Measurements from ENCODE around the gene SLC35F5.
"Not testable (repeated sequence)": the region's sequence is repeated elsewhere in the genome, so short reads cannot be mapped to it uniquely, and the experiment has no call there.

SLC35F5 gene

DNA sequence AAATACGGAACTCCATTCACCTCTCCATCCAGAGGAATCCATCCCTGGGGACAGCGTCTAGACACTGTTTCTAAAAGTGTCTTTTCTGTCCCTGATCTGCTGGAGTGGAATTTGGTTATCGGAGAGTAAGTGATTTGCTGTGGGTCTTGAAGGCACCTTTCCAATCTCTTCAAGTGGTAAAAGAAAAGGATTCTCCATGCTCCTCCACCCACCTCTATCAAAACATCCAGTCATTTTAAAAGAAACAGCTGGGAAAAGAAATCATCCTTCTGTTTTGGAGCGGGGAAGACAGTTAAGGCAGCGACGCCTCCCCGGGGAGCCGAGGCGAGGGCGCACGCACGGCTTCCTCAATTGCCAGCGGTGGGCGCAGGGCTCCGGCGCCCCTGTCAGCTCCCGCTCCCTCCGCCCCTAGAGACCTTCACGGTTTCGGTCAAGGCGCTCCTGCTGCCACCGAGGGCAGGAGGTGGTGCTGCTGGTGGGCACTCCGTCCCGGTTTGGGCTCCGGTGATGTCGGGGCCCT lies 547 bp downstream of the SLC35F5 start:
- DNase-seq (ENCODE audit: extremely low read depth in 1 of 2, low read depth in 1 of 2), result peak; percentile 18 to 20

DNA sequence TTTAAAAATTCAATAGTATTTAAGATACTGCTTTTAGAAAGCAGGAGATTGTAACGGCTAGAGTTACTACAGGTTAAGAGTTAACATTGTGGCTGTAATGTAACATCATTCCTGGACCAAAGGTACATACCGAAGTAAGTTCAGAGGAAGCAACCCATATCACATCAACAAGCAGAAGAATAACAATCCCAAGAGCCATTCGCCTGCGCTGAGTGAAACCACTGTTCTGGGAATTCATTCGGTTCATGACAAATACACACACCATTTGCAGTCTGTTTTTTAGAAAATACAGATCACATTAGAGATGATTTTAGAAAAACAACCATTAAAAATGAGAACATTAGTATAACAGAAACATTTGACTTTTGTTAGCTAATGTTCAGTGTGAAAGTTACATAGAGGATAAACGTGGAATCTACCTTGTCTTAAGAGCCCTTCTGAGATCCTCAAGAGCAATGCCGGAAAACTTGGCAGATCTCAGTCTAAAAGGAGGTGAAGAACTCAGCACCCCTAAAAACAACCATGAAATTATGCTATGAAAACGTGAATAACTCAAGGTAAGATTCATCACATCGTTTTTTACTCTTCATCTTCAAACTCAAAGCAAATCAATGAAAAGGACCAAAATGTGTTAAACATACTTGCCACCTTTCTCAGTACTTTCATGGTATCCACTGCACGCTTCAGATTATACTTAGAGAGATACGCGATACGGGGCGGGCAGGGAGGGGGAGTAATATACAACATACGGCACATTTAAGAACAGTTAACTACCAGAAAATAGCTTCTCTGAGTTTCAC lies 1.2 kb downstream of the SLC35F5 start:
- no peak for DNase-seq (ENCODE audit: extremely low read depth in 1 of 2, low read depth in 1 of 2)

DNA sequence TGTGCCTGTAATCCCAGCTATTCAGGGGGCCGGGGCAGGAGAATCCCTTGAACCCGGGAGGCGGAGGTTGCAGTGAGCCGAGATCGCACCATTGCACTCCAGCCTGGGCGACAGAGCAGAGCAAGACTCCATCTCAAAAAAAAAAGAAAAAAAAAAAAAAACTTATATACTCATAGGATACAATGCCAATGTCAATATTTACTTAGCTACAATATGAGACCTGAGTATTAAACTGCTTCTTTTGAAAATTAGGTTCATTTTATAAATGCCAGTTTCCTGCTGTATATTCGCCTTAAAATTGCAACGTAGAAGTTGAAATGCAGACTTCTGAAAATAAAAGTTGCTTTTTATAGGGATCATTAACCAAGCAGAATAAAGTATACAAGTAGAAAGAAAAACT lies 2.3 kb downstream of the SLC35F5 start:
- DNase-seq (ENCODE audit: extremely low read depth in 1 of 2, low read depth in 1 of 2), result no peak

DNA sequence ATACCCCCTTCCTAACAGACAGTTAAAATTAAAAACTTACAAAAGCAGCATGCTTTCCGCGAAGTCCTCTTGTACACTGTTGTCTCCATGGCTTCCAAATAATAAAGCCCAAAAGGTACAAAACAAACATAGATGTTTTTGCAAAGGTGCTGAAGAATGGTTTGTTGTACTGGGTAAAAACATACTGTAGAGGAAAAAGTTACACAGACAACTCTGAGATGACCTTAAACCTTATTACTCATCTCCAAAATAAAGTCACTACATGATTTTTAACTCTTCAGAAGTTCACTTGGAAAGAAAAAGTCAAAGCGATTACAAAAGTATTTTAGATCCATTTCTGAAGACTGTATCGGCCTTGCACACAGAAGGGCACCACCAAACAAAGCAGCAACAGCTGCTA lies 6.1 kb downstream of the SLC35F5 start:
- DNase-seq (ENCODE audit: extremely low read depth in 1 of 2, low read depth in 1 of 2), result no peak

DNA sequence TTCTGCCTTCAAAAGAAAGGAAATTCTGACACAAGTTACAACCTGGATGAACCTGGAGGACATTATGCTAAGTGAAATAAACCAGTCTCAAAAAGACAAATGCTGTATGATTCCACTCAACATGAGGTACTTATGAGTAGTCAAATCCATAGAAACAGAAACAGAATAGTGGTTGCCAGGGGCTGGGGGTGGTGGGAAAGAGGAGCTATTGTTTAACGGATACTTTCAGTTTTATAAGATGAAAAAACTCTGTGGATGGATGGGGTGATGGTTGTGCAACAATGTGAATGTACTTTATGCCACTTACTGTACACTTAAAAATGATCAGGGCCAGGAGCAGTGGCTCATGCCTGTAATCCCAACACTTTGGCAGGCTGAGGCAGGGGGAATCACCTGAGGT lies 15.4 kb downstream of the SLC35F5 start:
- no peak for DNase-seq (ENCODE audit: extremely low read depth in 1 of 2, low read depth in 1 of 2)

DNA sequence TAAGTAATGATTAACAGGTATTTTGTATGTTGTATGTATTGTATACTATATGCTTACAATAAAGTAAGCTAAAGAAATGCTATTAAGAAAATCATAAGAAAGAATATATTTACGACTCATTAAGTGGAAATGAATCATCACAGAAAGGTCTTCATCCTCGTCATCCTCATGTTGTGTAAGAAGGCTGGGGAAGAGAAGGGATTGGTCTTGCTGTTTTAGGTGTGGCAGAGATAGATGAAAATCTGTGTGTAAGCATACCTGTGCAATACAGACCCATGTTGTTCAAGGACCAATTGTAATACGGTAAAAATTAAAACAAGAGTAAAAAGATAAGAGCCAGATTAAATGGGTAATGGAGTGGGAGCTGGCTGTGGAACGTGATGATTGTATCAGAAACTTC lies 16.6 kb downstream of the SLC35F5 start:
- no peak for DNase-seq (ENCODE audit: extremely low read depth in 1 of 2, low read depth in 1 of 2)

DNA sequence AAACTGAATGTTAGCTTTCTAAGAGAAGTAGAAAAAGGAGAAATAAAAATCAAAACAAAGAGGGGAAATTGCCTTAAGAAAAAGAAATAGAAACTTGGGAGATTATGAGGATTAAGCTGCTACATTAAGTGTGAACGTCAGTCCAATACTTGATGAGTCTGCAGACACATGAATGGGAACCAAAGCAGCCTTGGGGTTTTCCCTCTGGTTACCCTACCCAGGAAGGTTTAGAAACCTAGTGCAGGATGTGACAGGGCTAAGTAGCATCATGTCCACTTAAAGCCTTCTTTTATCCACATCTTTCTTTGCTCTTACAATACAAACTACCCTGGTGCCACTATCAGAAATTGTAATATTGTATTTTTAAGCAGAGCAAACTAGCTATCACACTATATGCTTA lies 22.3 kb downstream of the SLC35F5 start:
- no peak for DNase-seq (ENCODE audit: extremely low read depth in 1 of 2, low read depth in 1 of 2)

DNA sequence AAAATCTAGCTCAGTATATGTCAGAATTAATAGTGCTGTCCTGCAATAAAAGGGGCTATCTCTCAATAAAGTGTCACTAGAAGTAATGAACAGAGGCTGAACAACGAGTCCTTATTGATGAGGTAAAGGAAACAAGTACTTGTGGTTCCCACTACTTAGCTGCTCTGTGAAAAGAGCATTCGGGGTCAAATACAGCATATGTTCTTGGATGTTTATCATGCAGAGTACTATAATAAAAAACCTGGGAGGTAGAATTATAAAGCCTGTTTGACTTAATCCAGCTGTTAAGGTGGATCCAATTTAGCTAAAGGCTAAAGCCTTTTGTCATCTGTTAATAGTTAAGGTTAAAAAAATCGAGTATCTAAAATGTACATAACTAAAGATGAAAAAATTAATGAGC lies 32.4 kb downstream of the SLC35F5 start:
- no peak for DNase-seq (ENCODE audit: extremely low read depth in 1 of 2, low read depth in 1 of 2)

DNA sequence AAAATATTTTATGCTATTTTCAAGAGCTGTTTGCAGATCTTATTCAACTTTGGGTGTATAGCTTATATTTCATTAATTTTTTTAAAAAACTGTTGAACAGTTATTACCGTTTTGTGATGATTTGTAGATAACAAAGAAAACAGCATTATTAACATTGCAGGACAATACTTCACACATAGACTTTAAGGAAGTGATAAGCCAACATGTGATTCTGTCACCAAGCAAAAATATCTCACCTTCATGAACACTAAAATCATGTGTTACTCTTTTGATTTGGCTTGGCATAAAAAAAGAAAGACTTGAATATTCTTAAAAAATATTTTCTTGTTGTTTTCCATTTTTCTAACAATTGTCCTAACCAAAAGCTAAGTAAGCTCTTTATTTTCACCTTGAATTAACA lies 33.0 kb downstream of the SLC35F5 start:
- DNase-seq (ENCODE audit: extremely low read depth in 1 of 2, low read depth in 1 of 2), result no peak

DNA sequence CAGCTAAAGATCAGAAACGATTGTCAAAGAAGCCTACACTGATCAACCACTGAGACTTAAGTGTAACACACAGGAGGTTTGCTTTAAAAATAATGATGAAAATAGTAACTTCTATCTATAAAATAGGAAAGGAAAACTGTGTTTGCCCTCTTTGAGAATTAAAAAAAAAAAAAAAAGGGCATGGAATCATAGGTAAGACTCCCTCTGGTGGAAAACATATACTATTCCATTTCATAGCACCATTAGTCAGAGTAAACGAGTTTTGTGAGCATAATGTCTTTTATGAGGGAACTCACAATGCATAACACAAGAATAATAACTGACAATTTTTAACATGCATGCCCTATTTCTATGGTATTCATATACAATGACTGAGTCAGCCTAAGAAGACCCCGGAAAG lies 36.3 kb downstream of the SLC35F5 start:
- DNase-seq (ENCODE audit: extremely low read depth in 1 of 2, low read depth in 1 of 2), result no peak

DNA sequence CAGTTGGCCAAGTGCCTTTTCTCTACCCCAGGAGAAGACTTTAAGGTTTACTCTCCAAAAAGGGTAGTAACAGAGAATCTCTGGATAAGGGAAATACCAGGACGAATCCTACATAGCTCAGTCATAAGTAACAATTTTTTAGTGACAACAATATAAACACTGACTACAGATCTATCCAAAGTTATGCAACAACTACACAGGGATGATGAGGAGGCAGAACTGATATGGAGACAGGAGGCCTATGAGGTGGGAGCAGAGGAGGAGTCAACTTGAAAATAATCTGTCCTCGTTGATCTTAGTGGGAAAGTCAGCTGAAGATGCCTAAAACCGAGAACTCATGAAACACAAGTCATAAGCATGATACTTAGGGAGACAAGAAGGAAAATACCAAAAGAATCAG lies 40.2 kb downstream of the SLC35F5 start:
- no peak for DNase-seq (ENCODE audit: extremely low read depth in 1 of 2, low read depth in 1 of 2)

DNA sequence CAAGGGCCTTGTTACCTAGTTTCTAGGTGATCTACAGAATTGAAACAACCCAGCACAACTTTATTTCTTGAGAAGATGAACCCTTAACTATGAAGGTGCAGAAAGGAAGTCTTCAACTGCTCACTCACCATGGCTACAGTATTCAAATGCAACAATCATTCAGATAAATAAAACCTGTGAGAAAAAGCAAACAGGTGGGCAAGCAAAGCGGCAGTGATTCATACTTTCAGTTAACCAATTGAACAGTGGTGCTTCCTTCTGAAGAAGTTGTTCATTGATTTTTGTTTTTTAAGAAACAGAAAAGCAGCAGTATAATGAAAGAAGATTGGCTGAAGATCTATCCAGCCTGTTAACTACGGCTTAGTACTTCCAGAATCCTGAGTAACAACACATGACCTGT lies 43.5 kb downstream of the SLC35F5 start:
- DNase-seq (ENCODE audit: extremely low read depth in 1 of 2, low read depth in 1 of 2), result no peak

DNA sequence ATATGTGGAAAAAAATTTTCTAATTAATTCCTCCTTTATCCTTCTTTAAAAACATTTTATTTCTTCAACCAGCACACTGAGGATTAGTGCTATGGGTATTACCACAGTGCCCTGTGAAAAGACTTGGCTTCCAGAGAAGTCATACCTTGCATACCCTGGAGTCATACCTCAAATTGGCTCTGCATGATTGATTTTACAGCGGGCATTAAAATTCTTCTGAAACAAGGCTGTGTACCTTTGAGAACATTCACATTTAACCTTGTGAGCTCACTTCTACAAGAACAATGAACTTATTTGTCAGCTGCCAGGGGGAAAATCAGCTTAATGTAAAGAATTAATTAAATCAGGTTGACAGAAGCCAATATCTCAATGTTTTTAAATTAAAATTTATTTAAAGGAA lies 44.6 kb downstream of the SLC35F5 start:
- DNase-seq (ENCODE audit: extremely low read depth in 1 of 2, low read depth in 1 of 2), result no peak

DNA sequence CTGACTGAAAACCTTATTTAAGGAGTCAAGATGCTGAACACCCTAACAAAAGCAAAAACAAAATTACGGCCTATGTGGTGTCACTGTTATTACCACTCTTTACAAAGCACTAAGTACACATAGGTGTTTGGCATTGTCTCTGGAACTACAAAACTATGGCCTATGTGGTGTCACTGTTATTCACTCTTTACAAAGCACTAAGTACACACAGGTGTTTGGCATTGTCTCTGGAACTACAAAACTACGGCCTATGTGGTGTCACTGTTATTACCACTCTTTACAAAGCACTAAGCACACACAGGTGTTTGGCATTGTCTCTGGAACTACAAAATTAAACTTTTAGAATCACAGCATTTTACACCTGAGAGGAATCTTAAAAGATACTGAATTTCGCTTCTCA lies 47.4 kb downstream of the SLC35F5 start:
- DNase-seq (ENCODE audit: extremely low read depth in 1 of 2, low read depth in 1 of 2), result no peak

DNA sequence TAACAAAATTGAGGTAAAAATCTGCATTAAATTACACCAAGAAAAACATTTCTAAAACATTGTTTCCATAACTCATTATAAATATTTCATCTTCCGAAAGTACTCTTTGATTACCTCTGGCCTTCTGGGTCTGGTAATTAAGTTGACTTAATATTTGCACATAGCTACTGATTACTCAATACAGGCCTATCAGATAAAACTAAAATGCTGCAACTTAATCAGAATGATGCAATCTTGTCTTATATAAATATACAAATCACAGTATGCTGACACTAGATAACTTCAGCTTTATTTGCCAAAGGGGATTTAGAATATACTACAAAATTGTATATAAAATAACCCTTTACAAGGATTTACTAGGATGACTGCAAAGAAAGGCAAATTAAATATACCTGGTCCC lies 49.3 kb downstream of the SLC35F5 start:
- DNase-seq (ENCODE audit: extremely low read depth in 1 of 2, low read depth in 1 of 2), result no peak

DNA sequence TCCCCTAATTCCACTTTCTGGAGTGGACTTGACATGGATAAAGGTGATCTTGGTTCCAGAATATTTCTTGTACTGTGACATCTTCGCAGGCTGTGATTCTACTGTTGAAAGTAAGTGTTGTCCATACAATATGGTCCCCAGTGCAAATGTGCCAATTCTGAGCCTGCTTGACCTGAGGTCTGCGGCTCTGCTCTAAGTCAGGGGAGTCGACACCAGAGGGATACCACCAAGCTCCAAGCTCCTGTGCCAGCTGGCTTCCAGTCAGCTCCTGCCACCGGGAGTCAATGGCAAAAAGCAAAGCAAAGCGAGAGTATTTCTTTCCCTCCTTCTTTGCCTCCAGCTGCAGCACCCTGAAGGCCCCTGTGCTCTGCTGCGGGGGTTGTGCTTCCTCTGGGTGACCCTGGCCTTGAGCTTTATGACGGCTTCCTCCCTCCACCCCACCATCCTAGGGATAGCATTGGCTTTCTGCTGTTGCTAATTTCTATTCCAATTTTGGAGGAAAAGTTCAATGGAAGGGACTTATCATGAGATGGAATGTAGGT lies 50.4 kb downstream of the SLC35F5 start:
- no peak for DNase-seq (ENCODE audit: extremely low read depth in 1 of 2, low read depth in 1 of 2)

DNA sequence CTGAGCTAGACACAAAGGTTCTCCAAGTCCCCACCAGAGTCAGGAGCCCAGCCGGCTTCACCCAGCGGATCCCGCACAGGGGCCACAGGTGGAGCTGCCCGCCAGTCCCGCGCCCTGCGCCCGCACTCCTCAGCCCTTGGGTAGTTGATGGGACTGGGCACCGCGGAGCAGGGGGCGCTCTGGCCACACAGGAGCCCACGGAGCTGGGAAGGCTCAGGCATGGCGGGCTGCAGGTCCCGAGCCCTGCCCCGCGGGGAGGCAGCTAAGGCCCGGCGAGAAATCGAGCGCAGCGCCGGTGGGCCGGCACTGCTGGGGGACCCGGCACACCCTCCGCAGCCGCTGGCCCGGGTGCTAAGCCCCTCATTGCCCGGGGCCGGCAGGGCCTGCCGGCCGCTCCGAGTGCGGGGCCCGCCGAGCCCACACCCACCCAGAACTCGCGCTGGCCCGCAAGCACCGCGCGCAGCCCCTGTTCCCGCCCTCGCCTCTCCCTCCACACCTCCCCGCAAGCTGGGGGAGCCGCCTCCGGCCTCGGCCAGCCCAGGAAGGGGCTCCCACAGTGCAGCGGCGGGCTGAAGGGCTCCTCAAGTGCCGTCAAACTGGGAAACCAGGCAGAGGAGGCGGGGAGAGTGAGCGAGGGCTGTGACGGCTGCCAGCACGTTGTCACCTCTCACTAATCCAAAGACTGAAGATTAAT lies 52.0 kb downstream of the SLC35F5 start:
- not testable (repeated sequence) for DNase-seq (ENCODE audit: extremely low read depth in 1 of 2, low read depth in 1 of 2)

DNA sequence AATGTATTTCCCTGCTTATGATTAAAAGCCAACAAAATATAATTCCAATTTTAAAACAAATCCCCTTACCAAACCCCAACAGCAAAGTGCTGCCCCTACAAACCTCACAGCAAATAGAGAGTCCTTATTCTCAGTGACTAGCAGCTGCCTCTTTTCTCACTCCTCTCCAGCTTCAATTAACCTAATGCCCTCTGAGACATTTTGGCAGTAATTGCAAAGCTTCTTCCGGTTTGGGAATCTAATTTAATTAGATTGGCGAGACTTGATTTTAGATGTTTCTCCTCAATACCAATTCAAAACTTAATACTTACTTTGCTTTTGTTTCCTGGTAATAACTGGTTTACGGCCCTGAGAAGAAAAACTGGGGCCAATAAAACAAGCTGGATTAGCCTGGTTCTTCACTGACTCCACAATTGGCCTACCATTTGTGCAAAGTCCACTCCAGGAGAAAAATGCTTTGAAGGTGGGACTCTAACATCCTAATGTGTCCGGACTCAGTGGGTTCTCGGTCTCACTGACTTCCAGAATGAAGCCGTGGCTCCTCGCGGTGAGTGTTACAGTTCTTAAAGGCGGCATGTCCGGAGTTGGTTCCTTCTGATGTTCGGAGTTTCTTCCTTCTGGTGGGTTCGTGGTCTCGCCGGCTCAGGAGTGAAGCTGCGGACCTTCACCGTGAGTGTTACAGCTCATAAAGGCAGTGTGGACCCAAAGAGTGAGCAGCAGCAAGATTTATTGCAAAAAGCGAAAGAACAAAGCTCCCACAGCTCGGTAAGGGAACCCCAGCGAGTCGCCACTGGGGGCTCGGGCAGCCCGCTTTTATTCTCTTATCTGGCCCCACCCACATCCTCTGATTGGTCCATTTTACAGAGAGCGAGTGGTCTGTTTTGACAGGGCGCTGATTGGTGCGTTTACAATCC lies 52.8 kb downstream of the SLC35F5 start:
- no peak for DNase-seq (ENCODE audit: extremely low read depth in 1 of 2, low read depth in 1 of 2)

DNA sequence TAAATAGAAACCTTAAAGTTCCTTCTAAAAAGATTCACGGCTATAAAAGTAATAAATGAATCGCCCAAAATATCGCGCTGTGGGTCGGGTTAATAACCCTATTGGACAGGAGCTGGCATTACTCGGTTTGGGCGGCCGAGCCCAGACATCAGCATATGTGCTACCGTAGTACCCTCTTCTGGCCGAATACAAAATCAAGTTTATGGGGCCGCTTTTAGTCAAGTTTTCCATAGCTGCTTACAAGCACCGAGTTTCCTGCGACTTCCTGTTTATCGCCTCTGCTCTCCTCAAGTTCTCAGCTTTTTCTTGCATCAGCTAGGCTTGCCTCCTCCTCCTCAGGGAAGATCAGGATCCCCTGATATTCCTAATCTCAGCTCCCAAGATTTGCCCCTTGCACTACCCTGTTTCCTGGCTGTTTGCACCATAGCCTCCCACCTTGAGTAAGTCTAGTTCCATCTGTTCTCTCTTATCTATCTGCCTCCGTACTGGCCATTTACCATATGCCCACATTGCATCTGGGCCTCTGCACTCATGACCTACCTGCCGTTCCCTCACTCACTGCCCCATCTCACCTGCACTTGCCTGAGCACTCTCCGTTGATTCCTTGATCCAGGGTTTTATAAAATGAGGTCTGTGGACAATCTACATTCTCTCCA lies 56.1 kb downstream of the SLC35F5 start:
- peak in 1 of 2 donors; percentile 34 for DNase-seq (ENCODE audit: extremely low read depth in 1 of 2, low read depth in 1 of 2)

DNA sequence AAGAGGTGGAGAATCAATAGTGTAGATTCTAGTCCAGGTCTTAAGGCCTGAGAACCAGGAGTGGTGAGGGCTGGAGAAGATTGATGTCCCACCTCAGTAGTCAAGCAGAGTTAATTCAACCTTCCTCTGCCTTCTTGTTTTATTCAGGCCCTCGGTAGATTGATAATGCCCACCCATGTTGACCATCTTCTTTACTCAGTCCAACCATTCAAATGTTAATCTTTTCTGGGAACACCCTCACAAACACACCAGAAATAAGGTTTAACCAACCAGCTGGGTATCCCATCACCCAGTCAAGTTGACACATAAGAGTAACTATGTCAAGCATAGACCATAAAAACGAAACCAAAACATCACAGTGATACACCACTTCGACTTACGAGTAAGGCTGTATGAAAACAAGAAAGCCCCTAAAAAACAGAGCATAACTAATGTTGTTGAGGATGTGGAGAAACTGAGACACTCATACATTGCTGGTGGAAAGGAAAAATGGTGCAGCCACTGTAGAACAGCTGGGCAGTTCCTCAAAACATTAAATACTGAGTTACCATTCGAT lies 57.5 kb downstream of the SLC35F5 start:
- no peak for DNase-seq (ENCODE audit: extremely low read depth in 1 of 2, low read depth in 1 of 2)

Measured in stimulated activated CD8-positive, alpha-beta memory T cell treated with anti-CD3 and anti-CD28 coated beads, Interleukin-7, amount 100 ng/mL, for 48 hours (primary cell).